Activated CD8-positive, alpha-beta T cell treated with anti-CD3 and anti-CD28 coated beads, Interleukin-2, amount 10 ng/mL, durations not matched to agents 7 days and 5 days (primary cell): Measurements from ENCODE around the gene KRTAP5-6. TPM values are rescaled to one million over a fixed set of nuclear protein-coding genes. Genes with fewer than 3 reads are reported as not detected.

Experiments
- ATAC-seq: fragments of 150-1000 bp; cut with Tn5 transposase; one replicate; pipeline ENCODE4 v1.10.0; 2021; ENCODE audit warnings: moderate library complexity
- CTCF ChIA-PET: fragments of 350-600 bp; sonication (Branson Sonifier 250); formaldehyde crosslinking; loops from one replicate; lab custom pipeline; 2021; ENCODE audit warnings: antibody characterized with exemption; lab: Charles Lee
- POLR2A ChIA-PET: fragments of 350-600 bp; sonication (Branson Sonifier 250); formaldehyde crosslinking; loops from one replicate; lab custom pipeline; 2021; ENCODE audit warnings: antibody characterized with exemption; lab: Charles Lee
- DNase-seq: peaks from one replicate; pipeline ENCODE4 v3.0.0-alpha.2; 2020
- H3K27ac Mint-ChIP-seq: one replicate; pipeline ENCODE4 v1.8.0; 2021; ENCODE audit warnings: mild to moderate bottlenecking, mixed read lengths
- H3K27me3 Mint-ChIP-seq: one replicate; pipeline ENCODE4 v1.8.0; 2021; ENCODE audit warnings: low read depth, mixed read lengths
- H3K36me3 Mint-ChIP-seq: one replicate; pipeline ENCODE4 v1.8.0; 2021; ENCODE audit warnings: low read depth, mixed read lengths
- H3K4me1 Mint-ChIP-seq: one replicate; pipeline ENCODE4 v1.8.0; 2021; ENCODE audit warnings: low read depth, mixed read lengths
- H3K4me3 Mint-ChIP-seq: one replicate; pipeline ENCODE4 v1.8.0; 2021; ENCODE audit warnings: mild to moderate bottlenecking, mixed read lengths
- H3K9me3 Mint-ChIP-seq: one replicate; pipeline ENCODE4 v1.8.0; 2022; ENCODE audit warnings: mixed read lengths; ENCODE audit not compliant: insufficient read depth
- total RNA-seq, 2 experiments: library from RNA; stranded (reverse); gene quantifications; one replicate each; pipeline ENCODE4 v1.2.3, GENCODE V29; 2021

Gene KRTAP5-6
- total RNA-seq, 2 experiments from 2014 or later = not detected

- ChIA-PET CTCF (interaction anchor here (1.0 to 5.3 kb wide), 2 partner anchors 141 to 311 kb away, joined by 3 to 311 read pairs; partner anchors contain the start of gene SYT8), POLR2A (interaction anchor here (0.8 kb wide), 1 partner anchor 36 kb away, joined by 7 read pairs; no protein-coding TSS in a partner anchor)
- Mint-ChIP-seq H3K4me3 (no peak overlapping the region), H3K27ac (no peak overlapping the region), H3K36me3 (no peaks in the 10 kb centered on the region), H3K27me3 (peaks cover 21% of the 10 kb centered on the region), H3K9me3 (no peaks in the 10 kb centered on the region), H3K4me1 (peaks cover 7% of the 10 kb centered on the region)
- no peak for ATAC-seq
- DNase-seq = no peak
Measured at GRCh38 chr11:1690167-1691025, 6.6 kb upstream of the KRTAP5-6 start.

GRCh38 chr11:1691026-1691877 lies 5.7 kb upstream of the KRTAP5-6 start:
- peaks cover 28% of the 10 kb centered on the region for H3K27me3 Mint-ChIP-seq
- no peaks in the 10 kb centered on the region for H3K36me3 Mint-ChIP-seq
- ChIA-PET POLR2A (interaction anchor here (0.8 to 1.9 kb wide), 2 partner anchors 36 to 142 kb away, joined by 6 to 7 read pairs; no protein-coding TSS in a partner anchor), CTCF (interaction anchor here (0.6 to 5.3 kb wide), 6 partner anchors 38 to 310 kb away, joined by 3 to 311 read pairs (median 3); partner anchors contain the start of gene SYT8)
- DNase-seq (no peak), ATAC-seq (no peak)
- no peak overlapping the region for H3K4me3 Mint-ChIP-seq
- H3K27ac Mint-ChIP-seq = no peak overlapping the region
- no peaks in the 10 kb centered on the region for H3K9me3 Mint-ChIP-seq
- H3K4me1 Mint-ChIP-seq = peaks cover 7% of the 10 kb centered on the region

GRCh38 chr11:1691878-1692707 lies 4.9 kb upstream of the KRTAP5-6 start:
- H3K27ac Mint-ChIP-seq = no peak overlapping the region
- ATAC-seq (no peak), DNase-seq (no peak)
- ChIA-PET POLR2A (interaction anchor here (1.9 kb wide), 1 partner anchor 142 kb away, joined by 6 read pairs; no protein-coding TSS in a partner anchor), CTCF (interaction anchor here (0.6 to 5.3 kb wide), 10 partner anchors 15 to 309 kb away, joined by 3 to 311 read pairs (median 4); partner anchors contain the start of gene SYT8)
- no peak overlapping the region for H3K4me3 Mint-ChIP-seq
- H3K9me3 Mint-ChIP-seq = no peaks in the 10 kb centered on the region
- peaks cover 7% of the 10 kb centered on the region for H3K4me1 Mint-ChIP-seq
- H3K27me3 Mint-ChIP-seq = peaks cover 30% of the 10 kb centered on the region
- H3K36me3 Mint-ChIP-seq = no peaks in the 10 kb centered on the region

- Mint-ChIP-seq H3K4me1 (peaks cover 9% of the 10 kb centered on the region), H3K4me3 (no peak overlapping the region), H3K9me3 (no peaks in the 10 kb centered on the region), H3K27me3 (peaks cover 34% of the 10 kb centered on the region), H3K27ac (no peak overlapping the region), H3K36me3 (no peaks in the 10 kb centered on the region)
- ChIA-PET POLR2A (interaction anchor here (1.9 kb wide), 1 partner anchor 141 kb away, joined by 6 read pairs; no protein-coding TSS in a partner anchor), CTCF (interaction anchor here (0.9 to 5.3 kb wide), 26 partner anchors 10 to 458 kb away, joined by 3 to 311 read pairs (median 12); partner anchors contain the start of gene SYT8)
- DNase-seq (no peak), ATAC-seq (no peak)
Measured at GRCh38 chr11:1692708-1693326, 4.2 kb upstream of the KRTAP5-6 start.

GRCh38 chr11:1693327-1694063 lies 3.5 kb upstream of the KRTAP5-6 start:
- no peak overlapping the region for H3K4me3 Mint-ChIP-seq
- DNase-seq (peak; percentile 67), ATAC-seq (peak; percentile 51)
- H3K4me1 Mint-ChIP-seq = peaks cover 10% of the 10 kb centered on the region
- POLR2A ChIA-PET = interaction anchor here (1.1 to 1.3 kb wide), 2 partner anchors 64 to 139 kb away, joined by 5 to 10 read pairs; no protein-coding TSS in a partner anchor
- no peaks in the 10 kb centered on the region for H3K9me3 Mint-ChIP-seq
- CTCF ChIA-PET = interaction anchor here (0.6 to 5.3 kb wide), 66 partner anchors 10 to 465 kb away, joined by 3 to 311 read pairs (median 6); partner anchors contain the start of genes H19, PRR33, SYT8 and TNNI2
- peaks cover 31% of the 10 kb centered on the region for H3K27me3 Mint-ChIP-seq
- no peaks in the 10 kb centered on the region for H3K36me3 Mint-ChIP-seq
- H3K27ac Mint-ChIP-seq = no peak overlapping the region

GRCh38 chr11:1694064-1694845 lies 2.7 kb upstream of the KRTAP5-6 start:
- Mint-ChIP-seq H3K4me3 (no peak overlapping the region), H3K27me3 (peaks cover 27% of the 10 kb centered on the region), H3K27ac (peak overlapping the region; percentile 49), H3K36me3 (no peaks in the 10 kb centered on the region), H3K9me3 (no peaks in the 10 kb centered on the region), H3K4me1 (peaks cover 10% of the 10 kb centered on the region)
- CTCF ChIA-PET = interaction anchor here (0.5 to 5.3 kb wide), 69 partner anchors 9 to 464 kb away, joined by 3 to 311 read pairs (median 5); partner anchors contain the start of genes H19, PRR33, SYT8 and TNNI2
- ATAC-seq (peak; percentile 90), DNase-seq (peak; percentile 82)
- POLR2A ChIA-PET = interaction anchor here (1.1 to 1.3 kb wide), 2 partner anchors 64 to 138 kb away, joined by 5 to 10 read pairs; no protein-coding TSS in a partner anchor

- H3K9me3 Mint-ChIP-seq = no peaks in the 10 kb centered on the region
- H3K27ac Mint-ChIP-seq = no peak overlapping the region
- peaks cover 25% of the 10 kb centered on the region for H3K27me3 Mint-ChIP-seq
- peaks cover 10% of the 10 kb centered on the region for H3K4me1 Mint-ChIP-seq
- DNase-seq (no peak), ATAC-seq (no peak)
- ChIA-PET CTCF (interaction anchor here (0.9 to 5.3 kb wide), 31 partner anchors 8 to 459 kb away, joined by 3 to 311 read pairs (median 10); partner anchors contain the start of genes PRR33 and SYT8), POLR2A (interaction anchor here (1.1 to 1.3 kb wide), 2 partner anchors 63 to 138 kb away, joined by 5 to 10 read pairs; no protein-coding TSS in a partner anchor)
- no peaks in the 10 kb centered on the region for H3K36me3 Mint-ChIP-seq
- no peak overlapping the region for H3K4me3 Mint-ChIP-seq
Measured at GRCh38 chr11:1694846-1695547, 2.0 kb upstream of the KRTAP5-6 start.

GRCh38 chr11:1695548-1696108 lies 1.4 kb upstream of the KRTAP5-6 start:
- no peak for ATAC-seq
- ChIA-PET CTCF (interaction anchor here (2.7 to 5.3 kb wide), 3 partner anchors 42 to 135 kb away, joined by 14 to 311 read pairs (median 40); partner anchors contain the start of gene SYT8), POLR2A (no interaction called here)
- H3K27me3 Mint-ChIP-seq = peaks cover 18% of the 10 kb centered on the region
- H3K4me3 Mint-ChIP-seq = no peak overlapping the region
- DNase-seq = no peak
- H3K27ac Mint-ChIP-seq = peak overlapping the region; percentile 12
- peaks cover 11% of the 10 kb centered on the region for H3K4me1 Mint-ChIP-seq
- peaks cover 2% of the 10 kb centered on the region for H3K36me3 Mint-ChIP-seq
- no peaks in the 10 kb centered on the region for H3K9me3 Mint-ChIP-seq
